Measurements from ENCODE around the gene HTRA1.

DNA sequence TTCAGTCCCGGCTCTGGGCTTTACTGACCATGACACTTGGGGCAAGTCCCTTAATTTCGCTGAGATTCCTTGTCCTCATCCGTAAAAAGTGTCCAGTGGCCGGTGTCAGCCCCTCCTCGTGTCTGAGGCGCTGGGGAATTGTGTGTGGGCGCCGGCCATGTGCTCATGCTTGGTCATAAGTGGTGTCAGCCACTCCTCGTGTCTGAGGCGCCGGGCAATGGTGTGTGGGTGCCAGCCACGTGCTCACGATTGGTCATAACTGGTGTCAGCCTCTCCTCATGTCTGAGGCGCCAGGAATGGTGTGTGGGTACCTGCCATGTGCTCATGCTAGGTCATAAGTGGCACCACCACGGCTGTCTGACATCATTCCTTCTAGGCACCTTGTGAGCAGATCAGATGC, 58.5 kb downstream of the HTRA1 start:
- TF ChIP-seq EZH2 (IDR thresholded peaks at IDR 0.05; ENCODE audit: borderline replicate concordance, insufficient read depth, low read length, poor library complexity, severe bottlenecking) (no peak), EP300 (conservative IDR thresholded peaks at IDR 0.05; ENCODE audit: poor library complexity, severe bottlenecking) (no peak), POLR2AphosphoS5 (IDR thresholded peaks at IDR 0.05) (no peak)
- TF ChIP-seq, protein P1, sequence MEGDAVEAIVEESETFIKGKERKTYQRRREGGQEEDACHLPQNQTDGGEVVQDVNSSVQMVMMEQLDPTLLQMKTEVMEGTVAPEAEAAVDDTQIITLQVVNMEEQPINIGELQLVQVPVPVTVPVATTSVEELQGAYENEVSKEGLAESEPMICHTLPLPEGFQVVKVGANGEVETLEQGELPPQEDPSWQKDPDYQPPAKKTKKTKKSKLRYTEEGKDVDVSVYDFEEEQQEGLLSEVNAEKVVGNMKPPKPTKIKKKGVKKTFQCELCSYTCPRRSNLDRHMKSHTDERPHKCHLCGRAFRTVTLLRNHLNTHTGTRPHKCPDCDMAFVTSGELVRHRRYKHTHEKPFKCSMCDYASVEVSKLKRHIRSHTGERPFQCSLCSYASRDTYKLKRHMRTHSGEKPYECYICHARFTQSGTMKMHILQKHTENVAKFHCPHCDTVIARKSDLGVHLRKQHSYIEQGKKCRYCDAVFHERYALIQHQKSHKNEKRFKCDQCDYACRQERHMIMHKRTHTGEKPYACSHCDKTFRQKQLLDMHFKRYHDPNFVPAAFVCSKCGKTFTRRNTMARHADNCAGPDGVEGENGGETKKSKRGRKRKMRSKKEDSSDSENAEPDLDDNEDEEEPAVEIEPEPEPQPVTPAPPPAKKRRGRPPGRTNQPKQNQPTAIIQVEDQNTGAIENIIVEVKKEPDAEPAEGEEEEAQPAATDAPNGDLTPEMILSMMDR (IDR thresholded peaks at IDR 0.05; ENCODE audit: poor library complexity, severe bottlenecking): no peak
